ENCODE measurements around the gene GRAP2. TPM values are rescaled to one million over a fixed set of nuclear protein-coding genes. Genes with fewer than 3 reads are reported as not detected.

Gene GRAP2
- total and polyA plus RNA-seq, 10 of the 15 experiments (the other 5 are each of a cell fraction or from before 2014, with no cell fraction given), result 3.3 to 79.1 (median 59.6) TPM

- no peak overlapping the region for H3K4me3 ChIP-seq
- H3K27me3 ChIP-seq (replicated peaks in 1 of 2; ENCODE audit: control insufficient read depth in 2 of 2, insufficient read depth in 2 of 2, low read length in 1 of 2), result no peaks in the 10 kb centered on the region
- 100% methylated on average over 2 of the region's 2 CpGs for WGBS (ENCODE audit: insufficient coverage, insufficient replicate concordance, low lambda C conversion rate, missing lambda C conversion rate)
- peaks cover 95% of the 10 kb centered on the region for H3K79me2 ChIP-seq (ENCODE audit: control insufficient read depth, insufficient read depth, low read length)
- in situ Hi-C loops (cut with MboI) (no loop called here), intact Hi-C loops (cut with micrococcal nuclease; ENCODE audit: unreplicated experiment) (no loop called here)
- DNase-seq (ENCODE audit: low read depth, low spot score) (no peak), ATAC-seq (no peak), FAIRE-seq (no peak)
- ChIA-PET RAD21 (ENCODE audit: unreplicated experiment) (interaction anchor here (1.1 to 2.2 kb wide), 2 partner anchors 17 to 100 kb away, joined by 4 read pairs; no protein-coding TSS in a partner anchor), CTCF (interaction anchor here (1.6 to 6.0 kb wide), 3 partner anchors 8 to 99 kb away, joined by 4 to 39 read pairs (median 16); no protein-coding TSS in a partner anchor), SMC1A (ENCODE audit: uncharacterized antibody, unreplicated experiment) (interaction anchor here (0.8 to 11.4 kb wide), 7 partner anchors 8 to 75 kb away, joined by 3 to 102 read pairs (median 4); no protein-coding TSS in a partner anchor), POLR2A (interaction anchor here (0.9 to 2.4 kb wide), 3 partner anchors 8 to 15 kb away, joined by 3 to 7 read pairs (median 4); no protein-coding TSS in a partner anchor)
- no peak overlapping the region; the same call in 1 of the 2 replicates for H3K4me2 ChIP-seq (ENCODE audit: control insufficient read depth, insufficient read depth)
- no peak overlapping the region for H3K9ac ChIP-seq (ENCODE audit: control insufficient read depth, insufficient read depth, low read length)
- no peaks in the 10 kb centered on the region for H4K20me1 ChIP-seq (ENCODE audit: control insufficient read depth, insufficient read depth)
- peaks cover 7 to 10% of the 10 kb centered on the region in 2 experiments; a peak in 3 of 4 replicates for H3K36me3 ChIP-seq (ENCODE audit: control insufficient read depth in 2 of 2, insufficient read depth in 2 of 2, low read length in 1 of 2)
- no TSS peak for BruUV-seq (replicated peaks)
- no peak overlapping the region for H3K27ac ChIP-seq (ENCODE audit: control insufficient read depth, insufficient read depth)
- no peaks in the 10 kb centered on the region for H3K9me3 ChIP-seq (replicated peaks; ENCODE audit: control insufficient read depth, insufficient read depth, low read length)
- H2AFZ ChIP-seq (ENCODE audit: control insufficient read depth, low read depth, low read length), result no peak overlapping the region
- no peak for TF ChIP-seq BMI1 (IDR thresholded peaks at IDR 0.05; ENCODE audit: borderline replicate concordance)
- TF ChIP-seq SUZ12 (IDR thresholded peaks at IDR 0.05; ENCODE audit: unreplicated experiment), result no peak
- no peak for TF ChIP-seq REST (IDR thresholded peaks at IDR 0.05; ENCODE audit: low read depth, low read length)
- no peak for TF ChIP-seq DPF2 (IDR thresholded peaks at IDR 0.05)
- no peak for TF ChIP-seq MYB (IDR thresholded peaks at IDR 0.05; ENCODE audit: borderline replicate concordance, low read depth, low read length)
- no peak for TF ChIP-seq ZZZ3 (IDR thresholded peaks at IDR 0.05; ENCODE audit: control insufficient read depth, insufficient read length, low read depth)
- TF ChIP-seq BACH1 (IDR thresholded peaks at IDR 0.05; ENCODE audit: borderline replicate concordance), result no peak
- TF ChIP-seq CHD2 (IDR thresholded peaks at IDR 0.05; ENCODE audit: borderline replicate concordance, low read depth, low read length), result no peak
- peaks cover 18% of the 10 kb centered on the region for H3K4me1 ChIP-seq (ENCODE audit: control insufficient read depth, insufficient read depth, low read length)
Observed at GRCh38 chr22:39925273-39925672, 24.4 kb downstream of the GRAP2 start.
